Activated CD8-positive, alpha-beta T cell treated with anti-CD3 and anti-CD28 coated beads for 36 hours (primary cell): Measurements from ENCODE around the gene TFPI. TPM values are rescaled to one million over a fixed set of nuclear protein-coding genes. Genes with fewer than 3 reads are reported as not detected.

Experiments used
- ATAC-seq: fragments of 200-7000 bp; cut with Tn5 transposase; one replicate; pipeline ENCODE4 v1.10.0; 2021; ENCODE audit warnings: mild to moderate bottlenecking, moderate library complexity
- CTCF ChIA-PET: fragments of 350-600 bp; sonication (Branson Sonifier 250); formaldehyde crosslinking; loops from one replicate; lab custom pipeline; 2021; ENCODE audit warnings: antibody characterized with exemption; lab: Charles Lee
- POLR2A ChIA-PET: fragments of 350-600 bp; sonication (Branson Sonifier 250); formaldehyde crosslinking; loops from one replicate; lab custom pipeline; 2021; ENCODE audit warnings: antibody characterized with exemption; lab: Charles Lee
- DNase-seq: peaks from one replicate; pipeline ENCODE4 v3.0.0-alpha.2; 2020
- H3K27ac Mint-ChIP-seq: one replicate; pipeline ENCODE4 v1.8.0; 2021; ENCODE audit warnings: mild to moderate bottlenecking, mixed read lengths
- H3K27me3 Mint-ChIP-seq: one replicate; pipeline ENCODE4 v1.8.0; 2021; ENCODE audit warnings: mixed read lengths
- H3K36me3 Mint-ChIP-seq: one replicate; pipeline ENCODE4 v1.8.0; 2021; ENCODE audit warnings: low read depth, mixed read lengths
- H3K4me1 Mint-ChIP-seq: one replicate; pipeline ENCODE4 v1.8.0; 2021; ENCODE audit warnings: low read depth, mixed read lengths
- H3K4me3 Mint-ChIP-seq: one replicate; pipeline ENCODE4 v1.8.0; 2021; ENCODE audit warnings: mild to moderate bottlenecking, moderate library complexity, mixed read lengths
- H3K9me3 Mint-ChIP-seq: one replicate; pipeline ENCODE4 v1.8.0; 2021; ENCODE audit warnings: mixed read lengths
- CTCF ChIP-seq: fragments of 200-600 bp; IDR thresholded peaks from one replicate; pipeline ENCODE4 v1.8.0; 2022; ENCODE audit warnings: antibody characterized with exemption, mild to moderate bottlenecking
- intact Hi-C: fragments of 100-400 bp; cut with micrococcal nuclease; formaldehyde crosslinking; loops from one replicate; pipeline ENCODE4 v1.10.0; 2022
- total RNA-seq, 2 experiments: library from RNA; stranded (reverse); gene quantifications; one replicate each; pipeline ENCODE4 v1.2.3, GENCODE V29; 2021

The TFPI gene
- total RNA-seq, 2 experiments from 2014 or later = not detected

DNA sequence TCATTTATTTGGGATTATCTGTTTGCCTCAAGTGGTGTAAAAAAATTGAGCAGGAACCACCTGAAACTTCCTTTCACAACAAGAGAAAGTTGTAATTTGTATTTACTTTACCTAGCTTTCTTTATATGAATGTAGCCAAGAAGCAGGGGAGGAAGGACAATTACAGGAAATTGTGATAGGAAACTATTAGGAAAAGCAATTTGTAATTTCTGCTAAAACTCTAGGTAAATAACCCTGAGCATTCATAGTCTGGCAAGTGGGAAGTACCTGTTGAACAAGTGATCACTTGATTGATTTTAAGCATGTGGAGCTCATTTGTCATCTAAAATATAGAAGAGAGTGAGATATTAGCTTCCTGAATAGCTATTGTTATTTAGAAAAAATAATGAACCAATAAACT is 5.0 kb downstream of the TFPI start:
- no peak for TF ChIP-seq CTCF
- ChIA-PET POLR2A (no interaction called here), CTCF (interaction anchor here (0.8 kb wide), 1 partner anchor 49 kb away, joined by 4 read pairs; no protein-coding TSS in a partner anchor)
- ATAC-seq (no peak), DNase-seq (no peak)
- peaks cover 3% of the 10 kb centered on the region for H3K27me3 Mint-ChIP-seq
- H3K27ac Mint-ChIP-seq = no peak overlapping the region
- H3K9me3 Mint-ChIP-seq = no peaks in the 10 kb centered on the region
- H3K36me3 Mint-ChIP-seq = no peaks in the 10 kb centered on the region
- H3K4me1 Mint-ChIP-seq = peaks cover 5% of the 10 kb centered on the region
- no peak overlapping the region for H3K4me3 Mint-ChIP-seq
- intact Hi-C loops = no loop called here

DNA sequence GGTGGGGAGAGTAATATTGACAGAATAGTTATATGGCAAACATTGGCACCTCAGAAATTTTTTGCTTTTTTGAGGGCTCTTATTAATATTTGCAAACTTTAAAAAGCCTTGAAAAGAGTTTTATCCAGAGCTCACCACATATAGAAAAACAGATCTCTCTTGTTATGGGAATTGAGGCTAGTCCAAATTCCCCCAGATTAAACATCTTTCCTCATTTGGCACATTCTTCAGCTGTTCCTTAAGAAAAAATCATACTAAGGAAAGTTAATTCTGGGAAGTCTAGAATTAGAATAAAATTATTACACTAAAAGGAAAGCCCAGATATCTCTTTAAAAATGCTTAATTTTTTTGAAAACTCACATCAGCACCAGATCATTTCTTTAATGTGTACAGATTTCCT is 5.6 kb downstream of the TFPI start:
- ATAC-seq (no peak), DNase-seq (no peak)
- no peaks in the 10 kb centered on the region for H3K36me3 Mint-ChIP-seq
- CTCF ChIA-PET = interaction anchor here (0.8 kb wide), 1 partner anchor 49 kb away, joined by 4 read pairs; no protein-coding TSS in a partner anchor
- no peak for TF ChIP-seq CTCF
- POLR2A ChIA-PET = no interaction called here
- peaks cover 2% of the 10 kb centered on the region for H3K4me1 Mint-ChIP-seq
- intact Hi-C loops = no loop called here
- H3K9me3 Mint-ChIP-seq = no peaks in the 10 kb centered on the region
- H3K27ac Mint-ChIP-seq = no peak overlapping the region
- no peak overlapping the region for H3K4me3 Mint-ChIP-seq
- no peaks in the 10 kb centered on the region for H3K27me3 Mint-ChIP-seq

DNA sequence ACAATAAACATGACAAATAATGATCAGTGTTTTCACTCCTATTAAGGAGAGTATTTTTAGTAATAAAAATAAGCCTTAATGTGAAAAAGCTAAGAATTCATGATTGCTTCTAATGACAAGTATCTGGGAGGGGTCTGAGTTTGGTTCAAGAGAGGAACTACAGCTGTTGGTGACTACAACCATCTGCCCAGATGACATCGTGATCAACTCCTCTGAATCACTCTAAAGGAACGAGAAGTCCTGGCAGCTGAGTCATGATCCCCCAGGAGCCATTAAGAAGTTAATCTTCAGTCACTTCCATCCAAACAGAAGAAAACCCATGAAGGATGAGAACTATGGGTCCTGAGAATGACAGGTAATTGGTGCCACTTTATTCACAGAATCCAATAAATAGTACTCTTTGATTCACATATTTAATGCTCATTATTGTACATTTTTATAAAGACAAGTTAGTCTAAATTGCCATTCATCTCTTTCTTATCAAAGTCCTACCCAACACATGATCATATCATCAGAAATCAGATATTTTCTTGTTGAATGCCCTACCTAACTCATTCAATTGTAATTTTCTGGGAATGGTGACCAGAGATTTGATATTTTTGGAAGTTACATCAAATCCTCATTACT is 6.8 kb downstream of the TFPI start:
- no peaks in the 10 kb centered on the region for H3K36me3 Mint-ChIP-seq
- no peaks in the 10 kb centered on the region for H3K27me3 Mint-ChIP-seq
- H3K9me3 Mint-ChIP-seq = no peaks in the 10 kb centered on the region
- no peak for TF ChIP-seq CTCF
- no peak overlapping the region for H3K27ac Mint-ChIP-seq
- no peaks in the 10 kb centered on the region for H3K4me1 Mint-ChIP-seq
- intact Hi-C loops = no loop called here
- no peak overlapping the region for H3K4me3 Mint-ChIP-seq
- POLR2A ChIA-PET = no interaction called here
- CTCF ChIA-PET = interaction anchor here (1.9 kb wide), 1 partner anchor 47 kb away, joined by 9 read pairs; no protein-coding TSS in a partner anchor
- no peak for DNase-seq
- no peak for ATAC-seq

DNA sequence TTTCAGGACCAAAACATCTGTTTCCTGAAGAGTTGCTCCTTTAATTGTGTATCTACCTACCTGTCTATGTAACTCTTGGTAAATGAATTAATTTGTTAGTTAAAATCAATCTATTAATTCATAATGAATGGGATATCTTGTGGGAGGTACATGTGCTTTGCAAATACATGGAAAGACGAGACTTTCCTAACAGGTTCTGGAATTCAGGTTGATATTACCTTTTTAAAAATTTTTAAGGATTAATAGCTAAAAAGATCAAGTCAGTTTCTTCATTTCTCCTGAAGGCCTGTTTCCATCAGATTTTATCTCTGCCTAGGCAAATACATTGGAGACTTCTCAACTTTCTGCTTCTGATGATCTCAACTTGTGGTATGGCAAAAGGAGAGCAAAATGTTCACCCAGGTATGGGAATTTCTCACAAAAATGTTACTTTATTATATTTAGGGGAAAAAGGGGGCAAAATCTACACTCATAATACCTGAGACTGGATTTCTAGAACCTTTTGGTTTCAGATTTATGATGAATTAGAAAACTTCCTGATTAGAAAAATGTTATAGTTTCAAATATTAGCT is 7.4 kb downstream of the TFPI start:
- Mint-ChIP-seq H3K4me1 (no peaks in the 10 kb centered on the region), H3K4me3 (no peak overlapping the region), H3K36me3 (no peaks in the 10 kb centered on the region), H3K27ac (no peak overlapping the region), H3K9me3 (no peaks in the 10 kb centered on the region), H3K27me3 (no peaks in the 10 kb centered on the region)
- DNase-seq (no peak), ATAC-seq (no peak)
- CTCF ChIA-PET = interaction anchor here (1.9 kb wide), 1 partner anchor 47 kb away, joined by 9 read pairs; no protein-coding TSS in a partner anchor
- POLR2A ChIA-PET = no interaction called here
- intact Hi-C loops = no loop called here
- no peak for TF ChIP-seq CTCF

GRCh38 chr2:187545238-187545751 is 8.9 kb downstream of the TFPI start:
- no peak for TF ChIP-seq CTCF
- Mint-ChIP-seq H3K9me3 (no peaks in the 10 kb centered on the region), H3K4me1 (no peaks in the 10 kb centered on the region), H3K4me3 (no peak overlapping the region), H3K27me3 (no peaks in the 10 kb centered on the region), H3K27ac (no peak overlapping the region), H3K36me3 (no peaks in the 10 kb centered on the region)
- CTCF ChIA-PET = interaction anchor here (1.1 kb wide), 1 partner anchor 45 kb away, joined by 3 read pairs; no protein-coding TSS in a partner anchor
- ATAC-seq = no peak
- intact Hi-C loops = no loop called here
- POLR2A ChIA-PET = interaction anchor here (0.6 kb wide), 1 partner anchor 1672 kb away, joined by 3 read pairs; no protein-coding TSS in a partner anchor
- no peak for DNase-seq
